Measurements from ENCODE around the gene EGFR.

Gene EGFR

GRCh38 chr7:55235115-55235514 is 216.3 kb downstream of the EGFR start:
- DNase-seq: no peak

- DNase-seq: no peak
Measured at GRCh38 chr7:55235801-55236200, 217.0 kb downstream of the EGFR start.

- no peak for DNase-seq
Measured at GRCh38 chr7:55236476-55236875, 217.7 kb downstream of the EGFR start.

- no peak for DNase-seq
Measured at GRCh38 chr7:55237156-55237893, 218.5 kb downstream of the EGFR start.

- DNase-seq: no peak
Measured at GRCh38 chr7:55239406-55239805, 220.6 kb downstream of the EGFR start.

GRCh38 chr7:55240418-55241142 is 221.8 kb downstream of the EGFR start:
- DNase-seq: no peak

GRCh38 chr7:55241958-55242357 is 223.1 kb downstream of the EGFR start:
- no peak for DNase-seq

- DNase-seq: no peak
Measured at GRCh38 chr7:55242613-55243012, 223.8 kb downstream of the EGFR start.

GRCh38 chr7:55244006-55244745 is 225.4 kb downstream of the EGFR start:
- no peak for DNase-seq

GRCh38 chr7:55245271-55245723 is 226.5 kb downstream of the EGFR start:
- no peak for DNase-seq

GRCh38 chr7:55246171-55246570 is 227.4 kb downstream of the EGFR start:
- DNase-seq: no peak

- DNase-seq: no peak
Measured at GRCh38 chr7:55247428-55247827, 228.6 kb downstream of the EGFR start.

GRCh38 chr7:55248526-55248925 is 229.7 kb downstream of the EGFR start:
- DNase-seq: no peak

- no peak for DNase-seq
Measured at GRCh38 chr7:55249332-55249731, 230.5 kb downstream of the EGFR start.

- DNase-seq: no peak
Measured at GRCh38 chr7:55250313-55250712, 231.5 kb downstream of the EGFR start.

GRCh38 chr7:55251313-55251712 is 232.5 kb downstream of the EGFR start:
- DNase-seq: no peak

GRCh38 chr7:55251911-55252310 is 233.1 kb downstream of the EGFR start:
- no peak for DNase-seq

- no peak for DNase-seq
Measured at GRCh38 chr7:55252386-55252785, 233.6 kb downstream of the EGFR start.

- DNase-seq: no peak
Measured at GRCh38 chr7:55253188-55253587, 234.4 kb downstream of the EGFR start.

GRCh38 chr7:55254242-55254595 is 235.4 kb downstream of the EGFR start:
- DNase-seq: no peak

- DNase-seq: peak; percentile 27 to 75
Measured at GRCh38 chr7:55254596-55255495, 236.0 kb downstream of the EGFR start.

All from stimulated activated CD4-positive, alpha-beta T cell treated with anti-CD3 and anti-CD28 coated beads, Interleukin-4, amount 100 ng/mL, for 4 hours (primary cell).